Chondrocyte (in vitro differentiated cells): ENCODE results near the gene FTO. TPM values are rescaled to one million over a fixed set of nuclear protein-coding genes. Genes with fewer than 3 reads are reported as not detected.

Experiments
- DNase-seq: peaks from one replicate; pipeline ENCODE4 v3.0.0; 2021; ENCODE audit warnings: mixed read lengths, low spot score
- H3K27ac Mint-ChIP-seq: one replicate; pipeline ENCODE4 v1.8.0; 2021; ENCODE audit warnings: mild to moderate bottlenecking, moderate library complexity, mixed read lengths; ENCODE audit not compliant: unreplicated experiment
- H3K27me3 Mint-ChIP-seq: 2 replicates; pipeline ENCODE4 v1.8.0; 2021; ENCODE audit warnings: low read depth, mixed read lengths
- H3K36me3 Mint-ChIP-seq: 2 replicates; pipeline ENCODE4 v1.8.0; 2021; ENCODE audit warnings: low read depth, mixed read lengths
- H3K4me1 Mint-ChIP-seq: 2 replicates; pipeline ENCODE4 v1.8.0; 2021; ENCODE audit warnings: low read depth, mild to moderate bottlenecking, mixed read lengths
- H3K4me3 Mint-ChIP-seq: one replicate; pipeline ENCODE4 v1.8.0; 2021; ENCODE audit warnings: mild to moderate bottlenecking, moderate library complexity, mixed read lengths; ENCODE audit not compliant: unreplicated experiment
- H3K9me3 Mint-ChIP-seq: 2 replicates; pipeline ENCODE4 v1.8.0; 2021; ENCODE audit warnings: low read depth, mixed read lengths
- total RNA-seq: library from RNA; stranded (reverse); gene quantifications from 3 replicates; pipeline ENCODE4 v1.2.1, GENCODE V29; 2021
- TF ChIP-seq, protein P1 (sequence below): fragments of 200-600 bp; sonication (generic); IDR thresholded peaks from 2 replicates; pipeline ENCODE4 v1.5.0; 2021; ENCODE audit warnings: antibody characterized with exemption, mild to moderate bottlenecking, moderate library complexity

FTO gene
- total RNA-seq, 1 donor from 2014 or later, result 85.7 TPM

DNA sequence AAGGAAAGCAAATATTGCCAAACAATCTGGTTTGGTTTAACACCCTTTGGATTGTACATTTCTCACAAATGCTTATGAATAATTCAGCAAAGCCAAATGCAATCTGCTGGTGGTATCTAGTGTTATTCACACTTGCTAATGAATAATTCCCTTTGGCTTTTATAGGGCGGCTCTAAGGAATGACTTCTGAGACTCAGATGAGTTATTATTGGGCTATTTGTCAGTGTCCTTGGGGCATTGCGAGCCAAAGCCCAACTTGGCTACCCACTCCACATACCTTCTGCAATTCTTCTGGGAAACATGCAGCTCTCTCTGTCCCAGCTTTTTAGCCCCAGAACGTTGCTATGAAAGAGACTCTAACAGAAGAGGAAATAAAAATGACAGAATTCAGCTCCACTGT is 41.1 kb downstream of the FTO start:
- Mint-ChIP-seq H3K36me3 (peaks cover 3% of the 10 kb centered on the region), H3K4me1 (peaks cover 36% of the 10 kb centered on the region), H3K9me3 (peaks cover 9% of the 10 kb centered on the region), H3K27ac (peak overlapping the region; percentile 6), H3K4me3 (no peak overlapping the region), H3K27me3 (no peaks in the 10 kb centered on the region)
- TF ChIP-seq, protein P1, sequence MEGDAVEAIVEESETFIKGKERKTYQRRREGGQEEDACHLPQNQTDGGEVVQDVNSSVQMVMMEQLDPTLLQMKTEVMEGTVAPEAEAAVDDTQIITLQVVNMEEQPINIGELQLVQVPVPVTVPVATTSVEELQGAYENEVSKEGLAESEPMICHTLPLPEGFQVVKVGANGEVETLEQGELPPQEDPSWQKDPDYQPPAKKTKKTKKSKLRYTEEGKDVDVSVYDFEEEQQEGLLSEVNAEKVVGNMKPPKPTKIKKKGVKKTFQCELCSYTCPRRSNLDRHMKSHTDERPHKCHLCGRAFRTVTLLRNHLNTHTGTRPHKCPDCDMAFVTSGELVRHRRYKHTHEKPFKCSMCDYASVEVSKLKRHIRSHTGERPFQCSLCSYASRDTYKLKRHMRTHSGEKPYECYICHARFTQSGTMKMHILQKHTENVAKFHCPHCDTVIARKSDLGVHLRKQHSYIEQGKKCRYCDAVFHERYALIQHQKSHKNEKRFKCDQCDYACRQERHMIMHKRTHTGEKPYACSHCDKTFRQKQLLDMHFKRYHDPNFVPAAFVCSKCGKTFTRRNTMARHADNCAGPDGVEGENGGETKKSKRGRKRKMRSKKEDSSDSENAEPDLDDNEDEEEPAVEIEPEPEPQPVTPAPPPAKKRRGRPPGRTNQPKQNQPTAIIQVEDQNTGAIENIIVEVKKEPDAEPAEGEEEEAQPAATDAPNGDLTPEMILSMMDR, result no peak
- no peak for DNase-seq

DNA sequence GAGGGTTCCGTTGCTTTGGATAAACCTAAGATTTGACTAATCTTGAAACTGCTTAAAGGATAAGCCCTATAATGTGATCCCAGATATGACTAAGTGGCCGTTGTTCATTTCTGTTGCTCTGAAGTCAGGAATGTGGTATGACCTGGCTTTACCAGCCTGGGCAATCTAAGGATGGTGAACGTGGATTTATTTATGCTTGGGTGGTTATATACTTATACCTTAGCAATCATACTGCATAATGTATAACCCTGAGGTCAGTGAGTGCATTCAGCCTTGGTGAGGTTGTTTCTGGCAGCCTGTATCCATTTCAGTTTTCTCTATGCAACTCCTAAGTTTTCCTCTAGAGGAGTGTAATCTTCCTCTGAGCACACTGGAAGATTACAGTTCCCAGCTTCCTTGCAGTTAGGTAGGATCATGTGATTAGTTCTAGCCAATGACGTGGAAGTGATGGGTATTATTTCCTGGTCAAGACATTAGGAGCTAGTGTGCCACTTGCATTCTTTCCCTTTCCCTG is 41.9 kb downstream of the FTO start:
- no peak for DNase-seq
- Mint-ChIP-seq H3K36me3 (peaks cover 3% of the 10 kb centered on the region), H3K9me3 (peaks cover 9% of the 10 kb centered on the region), H3K27ac (peak overlapping the region; percentile 41), H3K4me1 (peaks cover 36% of the 10 kb centered on the region), H3K27me3 (no peaks in the 10 kb centered on the region), H3K4me3 (no peak overlapping the region)
- TF ChIP-seq, protein P1, result peak; percentile 38

DNA sequence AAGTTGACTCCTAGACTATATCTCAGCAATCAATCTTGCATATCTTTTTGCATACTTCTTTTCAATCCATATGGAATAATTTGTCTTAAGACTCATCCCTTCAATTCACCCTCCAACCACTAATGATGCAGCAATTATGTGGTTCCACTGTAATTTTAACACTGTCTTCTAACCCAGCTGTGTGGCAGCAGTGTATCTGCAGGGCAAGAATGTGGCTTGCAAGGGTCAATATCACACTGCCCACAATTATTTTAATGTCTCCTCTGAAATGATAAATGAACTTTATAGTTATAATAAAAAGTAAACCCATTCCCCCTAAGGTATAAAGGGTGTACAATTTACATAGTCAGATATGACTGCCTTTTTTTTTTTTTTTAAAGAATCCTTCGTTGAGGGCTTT is 48.6 kb downstream of the FTO start:
- no peak overlapping the region for H3K27ac Mint-ChIP-seq
- peaks cover 16% of the 10 kb centered on the region for H3K4me1 Mint-ChIP-seq
- no peak overlapping the region for H3K4me3 Mint-ChIP-seq
- TF ChIP-seq, protein P1, result no peak
- peaks cover 5% of the 10 kb centered on the region for H3K9me3 Mint-ChIP-seq
- H3K27me3 Mint-ChIP-seq, result no peaks in the 10 kb centered on the region
- peaks cover 2% of the 10 kb centered on the region for H3K36me3 Mint-ChIP-seq
- no peak for DNase-seq

DNA sequence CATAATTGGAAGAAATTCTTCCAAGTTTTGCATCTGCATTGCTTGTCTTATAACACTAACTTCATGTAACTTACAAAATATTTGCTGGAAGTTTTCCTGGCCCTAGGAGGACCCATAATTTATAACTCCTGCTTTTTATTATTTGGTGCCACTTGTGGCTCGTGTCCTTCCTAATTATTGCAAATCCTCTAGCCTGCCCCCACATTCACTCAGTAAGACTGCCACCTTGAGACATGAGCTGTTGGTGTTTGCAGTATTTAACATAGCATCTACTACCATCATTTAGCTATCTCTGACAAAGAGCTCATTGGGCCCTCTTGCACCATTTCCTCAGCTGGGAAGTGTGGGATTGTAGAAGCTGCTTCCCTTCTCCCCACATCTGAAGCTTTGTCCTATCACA is 49.5 kb downstream of the FTO start:
- Mint-ChIP-seq H3K9me3 (no peaks in the 10 kb centered on the region), H3K4me1 (peaks cover 16% of the 10 kb centered on the region), H3K27me3 (no peaks in the 10 kb centered on the region), H3K36me3 (peaks cover under 1% of the 10 kb centered on the region), H3K4me3 (no peak overlapping the region), H3K27ac (no peak overlapping the region)
- DNase-seq, result no peak
- TF ChIP-seq, protein P1, result peak; percentile 18

DNA sequence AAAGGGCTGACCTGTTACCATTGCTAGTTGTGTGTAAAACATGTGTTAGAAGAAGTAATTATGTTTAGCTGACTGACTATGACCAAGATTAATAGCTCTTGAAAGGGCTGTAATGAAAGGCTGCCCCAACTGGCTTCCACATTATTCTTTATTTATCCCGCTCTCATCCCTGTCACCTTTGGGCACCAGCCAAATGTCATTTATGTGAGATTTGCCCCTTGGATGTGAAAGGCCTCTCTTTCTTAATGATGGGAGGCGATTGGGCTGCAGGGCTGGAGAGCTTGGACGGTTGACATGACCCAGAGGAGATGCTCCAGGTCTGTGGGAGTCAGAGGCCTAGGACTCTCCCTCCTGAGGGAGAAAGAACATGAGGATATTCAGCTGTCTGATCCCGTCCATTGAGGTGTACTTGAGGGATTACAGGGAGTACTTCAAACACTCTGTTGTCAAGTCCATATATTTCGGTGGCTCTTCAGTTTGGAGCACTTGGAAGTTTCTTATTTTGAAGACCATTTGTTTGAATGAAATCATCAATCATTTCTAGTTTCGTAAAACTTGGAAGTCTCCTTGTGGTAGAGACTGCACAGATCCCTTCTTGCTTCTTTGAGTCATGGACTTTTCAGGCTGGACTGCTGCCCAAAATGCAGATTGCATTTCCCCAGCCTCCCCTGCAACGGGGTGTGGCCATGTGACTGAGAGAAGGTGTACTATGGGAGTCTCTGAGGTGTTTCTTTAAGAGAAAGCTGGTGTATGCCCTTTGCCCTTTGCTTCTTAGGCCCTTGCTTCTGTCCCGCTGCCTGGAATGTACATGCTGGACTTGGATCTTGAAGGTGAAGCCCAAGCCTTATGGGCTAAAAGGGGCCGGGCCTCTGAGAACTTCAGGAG is 51.3 kb downstream of the FTO start:
- H3K4me3 Mint-ChIP-seq, result no peak overlapping the region
- peaks cover 16% of the 10 kb centered on the region for H3K4me1 Mint-ChIP-seq
- no peaks in the 10 kb centered on the region for H3K27me3 Mint-ChIP-seq
- no peak for DNase-seq
- TF ChIP-seq, protein P1, result no peak
- peaks cover 3% of the 10 kb centered on the region for H3K36me3 Mint-ChIP-seq
- H3K9me3 Mint-ChIP-seq, result peaks cover 3% of the 10 kb centered on the region
- no peak overlapping the region for H3K27ac Mint-ChIP-seq
